VCaP (cell line): Measurements from ENCODE around the gene GPAT2.
"Not testable (repeated sequence)": the region's sequence is repeated elsewhere in the genome, so short reads cannot be mapped to it uniquely, and the experiment has no call there.

Experiments used
- H3K27ac ChIP-seq: fragments of 450-650 bp; 2 replicates; pipeline ENCODE4 v1.5.1; 2017
- CTCF ChIP-seq: fragments of 450-650 bp; conservative IDR thresholded peaks from 2 replicates; pipeline ENCODE4 v1.5.1; 2017; ENCODE audit warnings: mild to moderate bottlenecking, moderate library complexity

Gene GPAT2

GRCh38 chr2:95992520-95993272, 42.0 kb downstream of the GPAT2 start:
- TF ChIP-seq CTCF = peak; percentile 83
- H3K27ac ChIP-seq = peak overlapping the region; percentile 71

- H3K27ac ChIP-seq = peak overlapping the region; percentile 71
Observed at GRCh38 chr2:95992102-95992501, 42.6 kb downstream of the GPAT2 start.

- peak within 1 kb of the TSS; percentile 71 for H3K27ac ChIP-seq
Observed at GRCh38 chr2:95991351-95992094, 43.2 kb downstream of the GPAT2 start, which contains the start of gene ANKRD36C. ANKRD36C (minus strand) TSS chr2:95991824; CDS start chr2:95991708, 116 bp downstream.

GRCh38 chr2:95990884-95991283, 43.8 kb downstream of the GPAT2 start:
- not testable (repeated sequence) for H3K27ac ChIP-seq
